Stimulated activated CD8-positive, alpha-beta memory T cell treated with anti-CD3 and anti-CD28 coated beads, Interleukin-4, amount 100 ng/mL, for 4 hours (primary cell): Measurements from ENCODE around the gene WDR49.

ENCODE experiments used
- DNase-seq, 2 donors: peaks; one replicate each; pipeline ENCODE4 v3.0.0-alpha.2; 2020; ENCODE audit warnings: low read depth in 2 of 2, low spot score in 1 of 2

WDR49 gene

GRCh38 chr3:167653760-167654159 lies at the start of gene WDR49:
WDR49 (minus strand) TSS chr3:167653942; CDS start chr3:167653425, 517 bp downstream.
- DNase-seq = no peak

DNA sequence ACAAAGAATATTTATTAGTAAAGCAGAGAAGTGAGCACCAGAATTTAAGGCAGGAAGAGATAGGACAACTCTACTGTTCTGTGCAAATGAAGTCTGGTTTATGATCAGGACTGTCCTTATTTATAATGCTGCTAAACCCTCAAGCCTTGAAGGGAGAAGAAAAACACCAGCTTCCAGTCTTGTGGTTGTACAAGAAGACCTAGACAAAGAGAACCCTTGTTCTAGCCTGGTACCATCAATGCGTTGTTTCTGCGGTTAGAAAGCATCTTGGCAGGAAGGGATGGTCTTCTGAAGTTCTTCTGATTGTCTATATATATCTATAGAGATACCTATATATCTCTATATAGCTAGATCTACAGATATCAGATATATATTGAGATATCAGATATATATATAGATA lies 47.2 kb upstream of the WDR49 start:
- DNase-seq = no peak

- no peak for DNase-seq
Observed at GRCh38 chr3:167700046-167700445, 46.3 kb upstream of the WDR49 start.

- DNase-seq = no peak
Observed at GRCh38 chr3:167694121-167694520, 40.4 kb upstream of the WDR49 start.

GRCh38 chr3:167691366-167691765 lies 37.6 kb upstream of the WDR49 start:
- no peak for DNase-seq

DNA sequence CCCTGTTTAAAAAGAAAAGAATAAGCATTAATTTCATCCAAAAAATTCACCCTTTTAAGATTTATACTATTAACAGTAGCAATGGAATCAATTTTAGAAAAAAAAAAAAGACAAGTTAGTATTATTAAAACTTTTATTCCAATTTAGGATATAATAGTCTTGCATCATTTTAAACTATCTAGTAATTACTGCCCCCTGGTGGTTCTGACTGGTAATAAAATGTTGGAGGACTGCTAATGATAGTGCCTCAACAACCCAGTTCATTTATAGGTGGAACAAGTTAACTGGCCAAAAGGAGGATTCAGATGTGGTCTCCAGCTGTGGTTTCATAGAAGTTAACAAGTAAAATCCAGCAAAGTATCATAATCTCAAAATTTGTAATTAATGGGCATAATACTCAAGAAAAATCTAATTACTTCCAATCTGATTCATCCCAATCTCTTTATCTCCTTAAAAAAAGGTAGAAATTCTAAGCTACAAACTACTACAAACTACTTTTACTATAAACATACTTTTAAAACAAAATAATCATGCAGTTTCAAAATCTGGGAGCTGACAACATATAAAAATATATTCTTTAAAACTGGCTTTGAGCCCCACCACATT lies 30.7 kb upstream of the WDR49 start:
- DNase-seq = no peak

- DNase-seq = no peak
Observed at GRCh38 chr3:167679526-167679925, 25.8 kb upstream of the WDR49 start.

- no peak for DNase-seq
Observed at GRCh38 chr3:167675848-167676247, 22.1 kb upstream of the WDR49 start.

DNA sequence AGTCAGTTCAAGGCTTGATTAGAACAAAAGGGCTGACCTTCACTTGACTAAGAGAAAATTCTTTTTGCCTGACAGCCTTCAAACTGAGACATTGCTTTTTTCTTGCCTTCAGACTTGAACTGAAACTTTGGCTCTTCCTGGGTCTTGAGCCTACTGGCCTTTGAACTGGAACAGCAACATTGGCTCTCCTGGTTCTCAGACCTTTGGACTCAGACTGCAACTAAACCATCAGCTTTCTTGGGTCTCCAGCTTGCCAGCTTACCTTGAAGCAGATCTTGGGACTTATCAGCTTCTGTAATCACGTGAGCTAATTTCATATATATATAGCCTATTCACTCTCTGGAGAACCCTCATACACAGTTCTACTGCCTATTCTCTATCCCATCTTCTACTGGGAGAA lies 19.5 kb upstream of the WDR49 start:
- no peak for DNase-seq

GRCh38 chr3:167671878-167672427 lies 18.2 kb upstream of the WDR49 start:
- no peak for DNase-seq

- no peak for DNase-seq
Observed at GRCh38 chr3:167669699-167670098, 16.0 kb upstream of the WDR49 start.

DNA sequence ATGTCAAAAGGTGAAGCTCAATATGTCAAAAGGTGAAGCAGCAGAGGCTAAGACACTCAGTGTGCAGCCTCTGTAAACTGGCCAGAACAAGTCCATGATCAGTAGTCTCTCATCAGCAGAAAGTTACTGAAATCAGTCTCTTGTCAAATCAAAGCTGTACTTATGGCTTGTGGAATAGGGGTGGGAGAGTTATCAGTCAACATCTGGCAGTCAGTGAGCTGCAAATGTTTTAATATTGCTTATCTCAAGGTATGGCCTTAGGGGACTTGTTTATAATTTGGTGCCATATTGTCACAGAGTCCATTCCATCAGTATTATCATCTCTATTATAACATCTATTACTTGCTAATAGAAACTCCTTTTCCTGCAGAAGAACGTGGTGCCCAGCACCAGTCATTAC lies 14.9 kb upstream of the WDR49 start:
- no peak for DNase-seq

GRCh38 chr3:167666563-167666962 lies 12.8 kb upstream of the WDR49 start:
- DNase-seq = no peak

DNA sequence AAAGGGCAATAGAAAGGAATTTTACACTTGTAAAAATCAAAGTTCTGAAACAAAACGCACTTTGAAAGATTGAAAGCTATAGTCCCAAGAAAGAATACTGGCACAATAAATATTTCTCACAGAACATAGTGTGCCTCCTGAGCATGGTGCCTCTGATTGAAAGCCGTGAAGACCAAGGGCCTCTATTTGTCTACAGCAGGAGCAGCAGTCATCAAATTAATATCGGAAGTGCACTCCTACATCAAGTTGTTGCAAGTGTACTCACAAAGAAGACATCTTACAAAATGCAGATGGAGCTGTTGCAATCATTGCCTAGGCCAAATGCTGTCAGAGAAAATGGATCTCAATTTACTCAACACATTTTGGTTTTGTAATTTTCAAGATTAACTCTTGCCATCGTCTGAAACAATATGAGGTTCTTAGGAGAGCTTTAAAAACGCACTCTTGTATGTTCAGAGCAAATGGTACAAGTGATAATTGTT lies 9.2 kb upstream of the WDR49 start:
- DNase-seq = no peak

- no peak for DNase-seq
Observed at GRCh38 chr3:167657684-167658225, 4.0 kb upstream of the WDR49 start.

- DNase-seq = no peak
Observed at GRCh38 chr3:167656821-167657220, 3.1 kb upstream of the WDR49 start.

DNA sequence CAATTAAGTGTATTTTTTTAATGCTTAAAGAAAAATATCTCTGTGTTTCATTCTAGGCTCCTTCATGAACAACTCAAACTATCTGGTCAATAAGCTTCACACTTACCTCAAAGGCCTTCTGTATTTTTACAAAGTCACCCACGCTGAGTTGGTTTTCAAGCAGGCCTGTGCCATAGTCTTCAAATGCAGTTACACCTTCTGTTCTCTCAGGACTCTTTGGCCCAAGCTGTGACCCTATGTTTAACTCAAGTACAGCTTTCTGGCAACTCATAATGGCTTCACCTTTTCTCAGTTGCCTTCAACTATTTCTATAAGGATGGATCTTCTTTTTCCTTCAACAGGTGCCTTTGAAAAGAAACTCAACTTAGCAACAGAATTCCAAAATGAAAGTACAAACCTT lies 587 bp downstream of the WDR49 start:
- DNase-seq = no peak

DNA sequence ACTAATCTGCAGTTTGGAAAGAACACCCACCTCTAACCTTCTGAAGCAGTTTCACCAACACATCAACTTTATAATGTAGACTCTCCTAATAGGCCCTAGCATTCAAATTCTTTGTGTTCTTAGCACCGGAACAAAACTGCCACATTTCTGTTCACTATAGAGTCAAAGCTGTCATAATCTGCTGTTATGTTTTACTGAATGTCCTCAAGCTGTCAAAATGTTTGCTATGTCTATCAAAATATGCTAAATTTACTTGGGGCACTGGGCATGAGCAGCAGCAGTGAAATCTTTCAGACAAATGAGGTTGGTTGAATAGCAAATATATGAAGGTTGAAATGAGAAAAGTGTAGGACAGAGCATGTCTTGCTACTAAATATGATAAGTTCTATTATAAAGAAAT lies 1.9 kb downstream of the WDR49 start:
- DNase-seq = no peak

DNA sequence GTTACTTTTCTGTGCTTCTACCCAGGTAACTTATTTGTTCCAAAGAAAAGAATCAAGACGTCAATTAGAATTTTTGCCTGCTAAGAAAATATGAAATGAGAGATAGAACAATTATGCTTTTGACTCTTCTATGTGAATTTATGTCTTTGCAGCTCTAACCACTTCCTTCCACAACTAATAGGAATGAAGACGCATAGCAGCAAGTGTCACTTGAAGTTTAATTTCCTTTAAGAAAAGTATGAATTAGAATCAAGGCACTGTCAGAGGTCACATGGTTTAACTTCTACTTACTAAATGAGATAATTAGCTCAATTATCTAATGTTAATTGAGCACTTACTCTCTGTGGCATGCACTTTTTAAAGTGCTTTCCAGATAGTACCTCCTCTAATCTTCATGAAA lies 3.3 kb downstream of the WDR49 start:
- no peak for DNase-seq

DNA sequence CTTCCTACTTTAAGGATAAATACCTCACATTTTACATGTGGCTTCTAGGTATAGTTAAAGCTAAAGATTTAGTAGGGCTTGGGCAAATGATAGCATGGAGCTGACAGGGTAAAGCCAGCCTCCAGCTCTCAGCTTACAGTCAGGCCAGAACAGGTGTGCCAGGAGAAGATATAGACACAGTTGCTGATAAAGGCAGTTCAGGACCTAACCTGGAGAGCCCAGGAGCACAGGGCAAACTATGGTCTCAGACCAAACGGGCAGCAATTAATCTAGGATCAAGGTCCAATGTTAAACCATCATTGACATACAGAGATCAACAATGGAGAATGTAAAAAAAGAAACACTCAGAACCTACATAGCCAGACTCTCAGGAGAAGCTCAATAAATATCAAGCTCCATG lies 4.0 kb downstream of the WDR49 start:
- DNase-seq = no peak

GRCh38 chr3:167644611-167645010 lies 9.1 kb downstream of the WDR49 start:
- no peak for DNase-seq

DNA sequence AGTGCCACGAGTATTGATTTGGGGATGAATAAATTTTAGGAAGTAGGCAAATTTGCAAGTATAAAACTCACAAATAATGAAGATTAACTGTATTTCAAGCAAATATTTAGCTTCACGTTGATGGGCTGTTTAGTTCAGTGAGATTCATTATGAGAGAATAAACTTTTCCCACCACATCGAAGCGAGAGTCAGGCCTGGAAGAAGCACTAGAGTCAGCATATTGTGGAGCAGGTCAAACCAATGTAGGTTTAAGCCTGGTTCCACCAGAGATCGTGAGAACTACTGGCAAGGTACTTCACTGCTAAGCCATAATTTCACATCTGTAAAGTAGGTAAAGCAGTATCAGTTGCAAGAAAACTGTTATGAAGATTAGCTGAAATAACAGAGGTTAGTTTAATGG lies 22.3 kb downstream of the WDR49 start:
- DNase-seq = no peak

DNA sequence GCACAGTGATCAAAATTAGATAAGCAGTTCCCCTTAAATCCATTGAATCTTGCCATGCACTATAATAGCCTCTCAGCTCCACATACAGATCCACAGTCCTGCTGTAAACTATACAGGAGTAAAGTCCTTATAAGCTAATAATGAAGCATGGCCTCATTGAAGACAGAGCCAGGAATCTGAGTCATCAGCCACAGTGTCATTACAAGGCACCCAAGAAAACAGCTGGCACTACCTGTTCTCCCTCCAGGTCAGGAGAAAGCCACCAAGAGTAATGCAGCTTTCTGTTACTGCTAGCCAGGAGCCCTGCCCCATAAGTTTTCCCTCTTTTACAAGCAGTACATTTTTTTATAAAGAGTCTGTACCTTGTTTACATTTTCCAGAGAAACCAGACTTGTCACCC lies 27.3 kb downstream of the WDR49 start:
- no peak for DNase-seq
